ENCODE results near the gene WDR83.
"Not testable (repeated sequence)": the region's sequence is repeated elsewhere in the genome, so short reads cannot be mapped to it uniquely, and the experiment has no call there.

The WDR83 gene, protein sequence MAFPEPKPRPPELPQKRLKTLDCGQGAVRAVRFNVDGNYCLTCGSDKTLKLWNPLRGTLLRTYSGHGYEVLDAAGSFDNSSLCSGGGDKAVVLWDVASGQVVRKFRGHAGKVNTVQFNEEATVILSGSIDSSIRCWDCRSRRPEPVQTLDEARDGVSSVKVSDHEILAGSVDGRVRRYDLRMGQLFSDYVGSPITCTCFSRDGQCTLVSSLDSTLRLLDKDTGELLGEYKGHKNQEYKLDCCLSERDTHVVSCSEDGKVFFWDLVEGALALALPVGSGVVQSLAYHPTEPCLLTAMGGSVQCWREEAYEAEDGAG

DNA sequence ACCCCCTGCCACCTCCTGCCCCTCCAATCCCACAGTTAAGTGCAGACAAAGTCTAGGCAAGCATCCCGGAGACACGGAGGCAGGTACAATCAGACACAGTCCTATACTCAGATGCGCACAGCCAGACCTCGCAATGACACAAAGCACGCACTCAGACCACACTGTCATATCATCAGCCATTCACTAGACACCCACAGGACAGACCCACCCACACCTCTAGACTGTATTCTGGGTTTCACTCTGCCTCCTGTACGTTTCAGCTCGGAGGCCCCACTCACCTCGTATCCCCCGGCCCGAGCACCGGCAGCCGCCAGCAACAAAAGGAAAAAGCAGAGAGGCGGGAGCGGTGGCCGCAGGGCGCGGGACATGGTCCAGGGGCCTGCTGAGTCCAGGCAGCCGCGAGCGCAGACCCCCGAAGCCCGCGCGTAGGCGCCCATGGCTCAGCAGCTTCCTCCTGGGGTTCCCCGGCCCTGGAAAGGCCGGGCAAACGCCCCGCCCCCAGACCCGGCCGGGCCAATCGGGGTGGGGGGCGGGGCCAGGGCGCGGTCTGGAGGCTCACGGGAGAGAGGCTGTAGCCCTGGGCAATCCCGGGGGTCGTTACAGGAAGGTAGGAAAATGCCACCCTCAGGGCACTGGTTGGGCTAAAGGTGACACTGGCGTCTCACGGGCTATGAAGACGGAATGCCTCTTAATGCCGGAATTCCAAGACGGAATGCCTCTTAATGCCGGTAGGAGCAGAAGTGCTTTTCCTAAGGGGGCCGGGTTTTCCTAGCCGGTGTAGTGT is at the start of gene WDR83, which contains the start of gene MAN2B1:
WDR83 (plus strand) TSS at position 543 of the 784 bp plus-strand sequence. CDS start 2,984 bp downstream, outside the sequence.
MAN2B1 (minus strand) TSS at position 478 of the 784 bp plus-strand sequence; CDS start at position 437, 41 bp downstream.
- peak; percentile 71 to 78 for DNase-seq

DNA sequence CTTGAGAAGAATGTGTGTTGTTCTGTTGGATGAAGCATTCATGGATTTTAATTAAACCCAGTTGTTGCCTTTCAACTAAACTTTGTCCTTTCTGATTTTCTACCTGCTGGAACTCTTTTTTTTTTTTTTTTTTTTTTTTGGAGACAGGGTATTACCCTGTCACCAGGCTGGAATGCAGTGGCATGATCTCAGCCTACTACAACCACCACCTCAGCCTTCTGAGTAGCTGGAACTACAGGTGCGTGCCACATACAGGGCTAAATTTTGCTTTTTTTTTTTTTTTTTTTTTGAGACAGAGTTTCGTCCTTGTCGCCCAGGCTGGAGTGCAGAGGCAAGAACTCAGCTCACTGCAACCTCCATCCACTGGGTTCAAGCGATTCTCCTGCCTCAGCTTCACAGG is 49.0 kb upstream of the WDR83 start:
- DNase-seq = no peak

DNA sequence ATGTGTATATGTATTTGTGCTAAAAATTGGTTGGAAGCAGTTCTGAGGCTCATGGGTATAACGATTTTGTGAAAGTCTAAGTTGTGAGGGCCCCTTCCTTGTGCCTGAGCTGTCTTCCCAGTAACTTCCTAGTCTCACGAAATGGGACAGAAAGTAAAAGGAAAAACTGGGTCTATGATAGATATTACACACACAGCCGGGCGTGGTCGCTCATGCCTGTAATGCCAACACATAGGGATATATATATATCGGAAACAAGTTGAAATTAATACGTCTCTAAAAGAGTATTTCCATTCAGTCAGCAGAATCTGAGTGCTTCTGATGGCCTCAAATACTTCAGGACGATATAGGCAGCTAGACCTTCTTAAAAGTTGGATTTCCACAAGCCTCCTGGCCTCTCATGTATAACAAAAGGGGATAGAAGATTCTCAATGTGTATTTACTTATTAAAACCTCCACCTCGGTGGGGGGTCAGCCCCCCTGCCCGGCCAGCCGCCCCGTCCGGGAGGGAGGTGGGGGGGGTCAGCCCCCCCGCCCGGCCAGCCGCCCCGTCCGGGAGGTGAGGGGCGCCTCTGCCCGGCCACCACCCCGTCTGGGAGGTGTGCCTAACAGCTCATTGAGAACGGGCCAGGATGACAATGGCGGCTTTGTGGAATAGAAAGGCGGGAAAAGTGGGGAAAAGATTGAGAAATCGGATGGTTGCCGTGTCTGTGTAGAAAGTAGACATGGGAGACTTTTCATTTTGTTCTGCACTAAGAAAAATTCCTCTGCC is 45.2 kb upstream of the WDR83 start:
- not testable (repeated sequence) for DNase-seq

DNA sequence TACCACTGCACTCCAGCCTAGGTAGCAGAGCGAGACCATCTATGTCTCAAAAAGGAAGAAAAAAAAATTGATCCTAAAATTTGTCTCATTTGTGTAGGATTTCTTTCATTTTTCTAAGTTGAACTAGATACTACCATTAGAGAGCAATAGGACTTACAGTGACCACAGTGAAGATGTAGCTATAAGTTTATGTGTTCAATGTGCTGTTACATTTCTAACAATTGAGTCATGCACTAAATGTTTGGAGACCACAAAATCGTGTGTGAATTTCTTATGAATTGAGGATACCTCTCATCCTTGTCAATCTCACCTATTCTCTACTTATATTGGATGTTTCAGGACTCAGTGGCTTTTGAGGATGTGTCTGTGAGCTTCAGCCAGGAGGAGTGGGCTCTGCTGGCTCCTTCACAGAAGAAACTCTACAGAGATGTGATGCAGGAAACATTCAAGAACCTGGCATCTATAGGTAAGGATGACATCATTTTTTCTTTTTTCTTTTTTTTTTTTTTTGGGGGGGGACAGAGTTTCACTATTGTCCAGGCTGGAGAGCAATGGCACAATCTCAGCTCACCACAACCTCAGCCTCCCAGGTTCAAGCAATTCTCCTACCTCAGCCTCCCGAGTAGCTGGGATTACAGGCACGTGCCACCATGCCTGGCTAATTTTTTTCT is 43.1 kb upstream of the WDR83 start:
- DNase-seq = no peak

DNA sequence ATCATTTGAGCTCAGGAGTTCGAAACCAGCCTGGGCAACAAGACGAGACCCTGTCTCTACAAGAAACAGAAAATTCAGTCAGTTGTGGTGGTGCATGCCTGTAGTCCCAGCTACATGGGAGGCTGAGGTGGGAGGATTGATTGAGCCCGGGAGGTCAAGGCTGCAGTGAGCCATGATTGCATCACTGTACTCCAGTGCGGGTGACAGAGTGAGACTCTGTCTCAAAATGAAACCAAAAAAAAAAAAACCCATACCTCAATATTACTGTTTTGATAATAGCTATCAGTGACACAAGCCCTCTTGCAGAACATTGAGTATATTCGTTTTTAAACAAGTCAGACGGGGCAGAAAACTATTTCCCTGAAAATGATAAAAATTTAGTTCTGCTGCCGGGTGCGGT is 39.6 kb upstream of the WDR83 start:
- no peak for DNase-seq

DNA sequence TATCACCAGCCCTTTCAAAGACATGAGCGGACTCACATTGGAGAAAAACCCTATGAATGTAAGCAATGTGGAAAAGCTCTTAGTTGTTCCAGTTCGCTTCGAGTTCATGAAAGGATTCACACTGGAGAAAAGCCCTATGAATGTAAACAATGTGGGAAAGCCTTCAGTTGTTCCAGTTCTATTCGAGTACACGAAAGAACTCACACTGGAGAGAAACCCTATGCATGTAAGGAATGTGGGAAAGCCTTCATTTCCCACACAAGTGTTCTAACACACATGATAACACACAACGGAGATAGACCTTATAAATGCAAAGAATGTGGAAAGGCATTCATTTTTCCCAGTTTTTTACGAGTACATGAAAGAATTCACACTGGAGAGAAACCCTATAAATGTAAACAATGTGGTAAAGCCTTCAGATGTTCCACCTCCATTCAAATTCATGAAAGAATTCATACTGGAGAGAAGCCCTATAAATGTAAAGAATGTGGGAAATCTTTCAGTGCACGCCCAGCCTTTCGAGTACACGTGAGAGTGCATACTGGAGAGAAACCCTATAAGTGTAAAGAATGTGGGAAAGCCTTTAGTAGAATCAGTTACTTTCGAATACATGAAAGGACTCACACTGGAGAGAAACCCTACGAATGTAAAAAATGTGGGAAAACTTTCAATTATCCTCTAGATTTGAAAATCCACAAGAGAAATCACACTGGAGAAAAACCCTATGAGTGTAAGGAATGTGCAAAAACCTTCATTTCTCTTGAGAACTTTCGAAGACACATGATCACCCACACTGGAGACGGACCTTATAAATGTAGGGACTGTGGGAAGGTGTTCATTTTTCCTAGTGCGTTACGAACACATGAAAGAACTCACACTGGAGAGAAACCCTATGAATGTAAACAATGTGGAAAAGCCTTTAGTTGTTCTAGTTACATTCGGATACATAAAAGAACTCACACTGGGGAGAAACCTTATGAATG is 38.3 kb upstream of the WDR83 start:
- no peak for DNase-seq

DNA sequence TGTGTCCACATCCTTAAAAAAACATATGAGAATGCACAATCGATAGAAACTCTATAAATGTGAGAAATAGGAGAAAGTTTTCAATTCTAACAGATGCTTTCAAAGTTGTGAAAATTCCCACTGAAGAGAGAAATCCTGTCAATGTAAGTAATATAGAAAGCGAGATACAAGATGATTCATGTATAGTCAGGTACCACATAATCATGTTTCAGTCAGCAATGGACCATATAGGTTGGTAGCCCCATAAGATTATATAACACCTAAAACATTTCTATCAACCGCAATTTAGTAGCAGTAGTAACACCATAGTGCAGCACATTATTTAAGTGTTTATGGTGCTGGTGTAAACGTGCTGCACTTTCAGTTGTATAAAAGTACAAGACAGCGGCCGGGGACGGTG is 37.4 kb upstream of the WDR83 start:
- no peak for DNase-seq

DNA sequence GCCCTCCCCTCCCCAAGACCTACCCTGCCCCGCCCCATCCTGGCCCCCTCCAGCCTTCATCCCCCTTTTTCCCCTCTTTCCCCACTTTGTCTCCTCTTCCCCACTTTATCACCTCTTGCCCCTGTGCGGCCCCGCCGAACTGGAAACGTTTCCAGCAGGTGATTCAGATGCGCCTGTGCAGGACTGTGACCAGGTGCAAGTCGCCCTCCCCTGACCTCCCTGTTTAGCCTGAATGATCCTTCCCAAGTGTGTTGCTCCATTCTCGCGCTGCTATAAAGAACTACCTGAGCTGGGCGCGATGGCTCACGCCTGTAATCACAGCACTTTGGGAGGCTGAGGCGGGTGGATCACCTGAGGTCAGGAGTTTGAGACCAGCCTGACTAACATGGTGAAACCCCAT is 30.0 kb upstream of the WDR83 start:
- DNase-seq = no peak

DNA sequence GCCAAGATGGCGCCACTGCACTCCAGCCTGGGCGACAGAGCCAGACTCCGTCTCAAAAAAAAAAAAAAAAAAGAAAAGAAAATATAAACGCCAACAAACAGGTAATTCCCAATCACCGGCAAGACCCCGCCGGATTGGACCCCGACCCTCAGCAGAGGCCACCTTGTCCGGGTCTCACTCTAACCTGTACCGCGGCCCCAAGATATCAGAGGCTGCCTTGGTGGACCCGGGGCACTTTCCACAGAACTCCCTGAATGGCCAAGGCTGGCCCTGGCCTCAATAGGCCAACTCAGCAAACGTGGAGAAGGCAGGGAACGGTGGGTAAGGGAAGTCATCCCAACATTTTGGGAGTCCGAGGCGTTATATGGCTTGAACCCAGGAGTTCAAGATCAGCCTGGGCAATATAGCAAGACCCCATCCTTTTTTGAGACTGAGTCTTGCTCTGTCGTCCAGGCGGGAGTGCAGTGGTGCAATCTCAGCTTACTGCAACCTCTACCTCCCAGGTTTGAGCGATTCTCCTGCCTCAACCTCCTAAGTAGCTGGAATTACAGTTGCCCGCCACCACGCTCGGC is 27.9 kb upstream of the WDR83 start:
- no peak for DNase-seq

DNA sequence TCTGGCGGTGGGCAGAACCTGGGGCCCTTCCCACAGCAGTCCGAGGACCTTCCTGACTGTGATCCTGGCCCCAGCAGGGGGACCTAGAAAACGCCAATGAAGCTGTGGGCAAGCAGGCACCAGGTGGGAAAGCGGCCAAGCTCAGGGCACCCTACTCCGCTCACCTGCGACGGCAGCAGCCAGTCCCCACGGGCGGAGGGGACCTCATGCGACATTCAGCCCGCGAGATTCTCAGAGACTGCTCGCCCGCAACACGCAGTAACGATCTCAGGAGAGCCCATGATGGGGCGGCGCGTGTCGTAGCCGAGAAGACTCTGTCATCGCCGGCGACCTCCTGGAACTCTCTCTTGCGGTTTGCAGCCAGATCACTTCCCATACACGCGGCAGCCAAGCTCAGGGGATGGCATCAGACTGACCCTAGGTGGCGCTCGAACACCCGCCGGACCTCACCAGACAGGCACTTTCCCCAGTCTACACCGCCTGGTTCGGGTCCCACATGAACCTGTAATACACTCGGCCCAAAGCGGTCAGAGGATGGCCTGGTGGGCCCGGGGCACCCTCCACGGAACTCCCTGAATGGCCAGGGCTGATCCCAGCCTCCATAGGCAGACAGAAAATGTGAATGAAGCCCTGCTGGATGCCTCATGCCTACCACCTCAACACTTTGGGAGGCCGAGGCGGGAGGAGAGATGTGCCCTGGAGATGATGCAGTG is 26.6 kb upstream of the WDR83 start:
- DNase-seq = peak; percentile 86

DNA sequence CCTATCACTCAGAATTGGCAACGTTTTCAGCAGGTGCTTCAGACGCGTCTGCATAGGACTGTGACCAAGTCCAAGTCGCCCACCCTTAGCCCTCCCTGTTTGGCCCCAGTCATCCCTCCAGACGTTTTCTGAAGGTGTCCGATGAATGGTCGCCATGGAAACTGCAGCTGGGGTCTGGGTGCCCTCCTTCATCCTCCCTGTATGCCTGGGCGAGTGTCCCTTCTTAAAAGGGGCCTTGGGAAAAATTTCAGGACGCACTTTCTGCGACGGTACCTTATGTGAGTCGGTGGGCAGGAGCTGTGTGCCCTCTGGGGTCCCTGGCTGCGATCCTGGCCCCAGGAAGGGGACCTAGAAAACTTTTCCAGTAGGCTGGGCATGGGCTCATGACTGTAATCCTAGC is 25.2 kb upstream of the WDR83 start:
- no peak for DNase-seq

DNA sequence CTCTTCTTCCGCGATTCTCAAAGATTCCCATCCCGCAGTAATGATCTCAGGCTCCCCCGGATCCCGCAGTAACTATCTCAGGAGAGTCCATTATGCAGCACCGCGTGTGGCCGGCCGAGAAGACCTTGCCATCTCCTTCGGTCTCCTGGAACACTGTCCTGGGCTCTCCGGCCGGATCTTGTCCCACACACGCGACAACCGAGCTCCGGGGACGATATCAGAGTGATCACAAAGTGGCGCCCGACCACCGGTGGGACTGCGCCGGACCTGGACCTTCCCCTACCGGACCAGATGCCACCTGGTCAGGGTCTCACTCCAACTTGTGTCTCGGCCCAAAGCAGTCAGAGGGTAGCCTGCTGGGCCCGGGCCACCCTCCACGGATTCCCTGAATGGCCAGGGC is 24.1 kb upstream of the WDR83 start:
- DNase-seq = no peak

DNA sequence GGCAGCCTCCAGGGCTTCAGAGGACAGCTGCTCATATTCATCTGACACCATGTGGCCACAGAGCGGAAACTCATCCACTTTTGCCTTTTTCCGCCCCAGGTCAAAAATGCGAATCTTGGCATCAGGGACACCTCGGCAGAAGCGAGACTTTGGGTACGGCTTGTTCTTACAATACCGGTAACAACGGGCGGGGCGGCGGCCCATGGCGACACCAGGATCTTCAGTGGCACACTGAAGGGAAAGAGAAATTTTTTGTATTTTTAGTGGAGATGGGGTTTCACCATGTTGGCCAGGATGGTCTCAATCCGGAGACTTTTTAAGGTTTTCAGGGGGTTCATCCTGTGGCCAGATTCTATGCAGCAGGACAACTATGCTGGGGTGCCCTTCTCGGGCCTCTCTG is 22.9 kb upstream of the WDR83 start:
- not testable (repeated sequence) for DNase-seq

DNA sequence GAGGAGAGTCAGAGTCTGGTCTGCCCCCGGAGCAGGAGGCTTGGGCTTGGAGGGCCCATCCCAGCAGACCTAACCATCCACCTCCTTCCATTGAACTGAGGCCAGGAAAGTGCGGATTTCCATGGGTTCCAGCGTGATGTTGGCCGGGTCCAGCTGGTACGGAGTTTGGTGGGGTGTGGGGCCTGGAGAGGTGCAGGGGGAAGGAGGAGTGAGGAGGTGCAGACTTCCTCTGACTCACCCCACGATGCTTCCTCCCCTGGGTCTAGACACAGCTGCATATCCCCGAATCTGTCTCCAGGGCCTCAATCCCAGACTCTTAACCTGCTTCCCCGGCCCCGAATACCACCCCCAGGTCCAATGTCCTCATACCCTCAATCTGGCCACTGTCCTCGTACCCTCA is 20.1 kb upstream of the WDR83 start:
- no peak for DNase-seq

DNA sequence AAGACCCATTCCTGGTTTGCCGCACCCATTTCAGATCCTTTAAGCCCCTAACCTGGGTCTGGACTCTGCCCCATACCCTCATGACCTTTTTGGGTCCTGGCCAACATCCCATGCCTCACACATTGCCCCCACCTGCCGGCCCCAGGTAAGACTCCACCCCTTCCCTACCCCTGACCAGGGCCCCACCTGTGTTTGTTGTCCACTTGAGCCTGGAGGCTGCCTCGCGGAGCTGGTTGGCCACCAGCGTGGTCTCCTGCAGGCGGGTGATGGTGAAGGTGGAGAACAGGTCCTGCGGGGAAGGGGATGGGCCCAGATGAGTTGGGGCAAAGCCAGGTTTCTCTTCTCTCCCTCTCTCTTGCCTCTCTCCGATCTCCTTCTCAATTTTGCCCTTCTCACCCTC is 19.6 kb upstream of the WDR83 start:
- DNase-seq = no peak

DNA sequence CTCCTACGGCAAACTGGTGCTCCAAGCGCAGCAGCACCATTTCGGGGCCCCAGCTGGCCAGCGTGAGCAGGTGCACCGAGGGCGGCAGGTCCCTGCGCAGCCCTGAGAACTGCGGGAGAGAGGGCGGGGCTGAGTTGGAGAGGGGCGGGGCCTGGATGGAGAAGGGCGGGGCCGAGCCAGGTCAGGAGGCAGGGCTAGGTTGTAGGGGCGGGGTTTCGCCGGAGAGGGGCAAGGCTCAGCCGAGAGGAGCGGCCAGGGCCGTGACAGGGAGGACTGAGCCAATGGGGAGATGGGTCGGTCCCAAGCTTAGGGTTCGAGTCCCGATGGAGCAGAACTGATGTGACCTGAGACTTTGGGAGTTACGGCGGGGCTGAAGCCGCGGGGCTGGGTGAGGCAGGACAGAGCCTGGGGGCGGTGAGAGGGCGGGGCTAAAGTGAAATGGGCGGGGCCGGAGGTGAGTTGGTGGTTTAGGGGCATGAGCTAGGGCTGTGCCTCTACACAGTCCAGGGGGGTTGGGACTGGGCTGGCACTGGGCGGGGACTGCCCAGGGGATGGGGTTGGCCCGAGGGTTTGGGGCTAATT is 19.0 kb upstream of the WDR83 start:
- no peak for DNase-seq

DNA sequence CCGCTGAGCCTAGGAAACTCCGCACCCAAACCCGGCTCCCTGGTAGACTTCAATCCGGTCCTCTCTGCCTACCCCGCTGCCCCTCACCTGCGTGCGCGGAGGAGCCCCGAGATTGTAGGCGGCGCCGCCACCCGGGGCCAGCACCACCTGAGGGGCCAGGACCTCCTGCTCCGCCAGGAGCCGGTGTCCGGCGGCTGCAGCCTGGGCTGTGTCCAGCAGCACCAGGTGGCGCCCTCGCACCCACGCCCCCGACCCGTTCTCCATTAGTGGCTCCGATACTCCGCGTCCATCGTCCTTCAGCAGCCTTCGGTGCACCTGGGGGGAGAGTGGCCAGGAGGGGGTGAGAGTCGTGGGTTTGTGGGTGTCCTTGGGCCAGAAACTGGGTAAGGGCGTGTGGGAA is 18.5 kb upstream of the WDR83 start:
- no peak for DNase-seq

DNA sequence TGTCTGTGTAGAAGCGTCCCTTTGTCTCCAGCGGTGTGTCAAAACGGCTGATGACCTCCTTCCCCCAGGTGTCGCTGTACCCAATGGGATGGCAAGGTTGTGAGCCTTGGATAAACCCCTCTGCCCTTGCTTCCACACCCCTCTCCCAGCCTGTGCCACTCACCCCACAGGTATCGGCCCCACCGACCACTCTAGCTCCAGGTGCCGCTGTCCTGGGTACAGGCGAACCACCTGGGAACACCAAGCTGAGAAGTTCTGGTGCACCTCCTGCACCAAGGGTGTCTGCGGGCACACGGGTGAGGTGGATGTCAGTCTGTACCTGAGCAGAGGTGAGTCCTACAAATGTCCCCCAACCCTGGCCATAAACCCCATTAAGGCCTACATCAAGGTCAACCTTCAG is 16.7 kb upstream of the WDR83 start:
- DNase-seq = no peak

DNA sequence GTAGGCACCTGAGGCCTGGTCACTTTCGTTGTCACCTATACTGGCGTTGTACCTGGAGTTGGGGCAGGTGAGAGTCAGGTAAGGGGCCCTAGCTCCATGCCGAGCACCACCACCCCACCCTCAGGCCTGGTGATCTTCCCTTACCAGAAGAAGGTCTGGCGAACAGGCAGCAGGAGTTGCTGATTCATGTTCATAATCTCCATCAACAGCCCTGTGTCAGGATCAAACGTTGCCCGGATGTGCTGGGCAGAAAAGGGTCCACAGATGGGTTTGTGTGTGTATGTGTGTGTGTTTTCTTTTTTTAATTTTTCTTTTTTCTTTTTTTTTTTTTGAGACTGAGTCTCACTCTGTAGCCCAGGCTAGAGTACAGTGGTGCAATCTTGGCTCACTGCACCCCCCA is 14.4 kb upstream of the WDR83 start:
- no peak for DNase-seq

DNA sequence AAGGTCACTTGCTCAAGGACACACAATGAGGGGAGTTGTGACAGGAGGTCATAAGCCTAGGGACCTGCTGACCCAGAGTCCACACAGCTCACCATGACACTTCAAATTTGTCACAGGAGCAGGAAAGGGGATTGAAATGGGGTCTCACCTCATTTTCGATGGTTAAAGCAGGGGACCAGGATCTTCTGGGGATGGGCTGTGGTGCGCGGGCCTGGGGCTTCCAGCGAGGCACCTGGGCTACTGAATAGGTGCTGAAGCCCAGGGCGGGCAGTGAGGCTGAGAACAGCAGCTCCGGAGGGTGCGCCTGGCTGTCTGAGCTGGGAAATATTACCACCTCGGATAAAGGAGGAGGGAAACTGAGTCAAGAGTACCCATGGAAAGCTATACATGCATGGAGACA is 11.1 kb upstream of the WDR83 start:
- no peak for DNase-seq
